ENCODE data around the gene NEFH.

DNA sequence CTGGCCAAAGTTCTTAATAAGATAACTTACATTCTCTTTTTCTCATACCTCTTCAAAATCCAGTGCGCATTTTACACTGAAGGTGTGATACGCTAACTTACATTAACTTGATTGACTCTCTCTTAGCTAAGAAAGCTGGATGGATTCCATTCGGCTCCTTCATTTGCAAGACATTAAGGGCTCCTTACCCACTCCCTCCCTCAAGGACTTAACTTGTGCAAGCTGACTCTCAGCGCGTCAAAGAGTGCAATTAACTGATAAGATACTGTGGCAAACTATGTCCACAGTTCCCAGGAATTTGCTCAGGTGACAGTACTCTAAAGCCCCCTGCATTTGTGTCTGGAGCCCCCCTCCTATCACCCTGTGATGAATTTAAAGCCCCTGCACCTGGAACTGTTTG lies 48.0 kb upstream of the NEFH start:
- TF ChIP-seq RAD21 (IDR thresholded peaks at IDR 0.05; ENCODE audit: low read depth) (no peak), FOXM1 (IDR thresholded peaks at IDR 0.05; ENCODE audit: borderline replicate concordance, low read depth) (no peak), MAX (IDR thresholded peaks at IDR 0.05) (no peak), TAF1 (IDR thresholded peaks at IDR 0.05; ENCODE audit: low read depth) (no peak), EP300 (IDR thresholded peaks at IDR 0.05; ENCODE audit: borderline replicate concordance) (no peak), NFIC (IDR thresholded peaks at IDR 0.05) (no peak)
- TF ChIP-seq, protein P1, sequence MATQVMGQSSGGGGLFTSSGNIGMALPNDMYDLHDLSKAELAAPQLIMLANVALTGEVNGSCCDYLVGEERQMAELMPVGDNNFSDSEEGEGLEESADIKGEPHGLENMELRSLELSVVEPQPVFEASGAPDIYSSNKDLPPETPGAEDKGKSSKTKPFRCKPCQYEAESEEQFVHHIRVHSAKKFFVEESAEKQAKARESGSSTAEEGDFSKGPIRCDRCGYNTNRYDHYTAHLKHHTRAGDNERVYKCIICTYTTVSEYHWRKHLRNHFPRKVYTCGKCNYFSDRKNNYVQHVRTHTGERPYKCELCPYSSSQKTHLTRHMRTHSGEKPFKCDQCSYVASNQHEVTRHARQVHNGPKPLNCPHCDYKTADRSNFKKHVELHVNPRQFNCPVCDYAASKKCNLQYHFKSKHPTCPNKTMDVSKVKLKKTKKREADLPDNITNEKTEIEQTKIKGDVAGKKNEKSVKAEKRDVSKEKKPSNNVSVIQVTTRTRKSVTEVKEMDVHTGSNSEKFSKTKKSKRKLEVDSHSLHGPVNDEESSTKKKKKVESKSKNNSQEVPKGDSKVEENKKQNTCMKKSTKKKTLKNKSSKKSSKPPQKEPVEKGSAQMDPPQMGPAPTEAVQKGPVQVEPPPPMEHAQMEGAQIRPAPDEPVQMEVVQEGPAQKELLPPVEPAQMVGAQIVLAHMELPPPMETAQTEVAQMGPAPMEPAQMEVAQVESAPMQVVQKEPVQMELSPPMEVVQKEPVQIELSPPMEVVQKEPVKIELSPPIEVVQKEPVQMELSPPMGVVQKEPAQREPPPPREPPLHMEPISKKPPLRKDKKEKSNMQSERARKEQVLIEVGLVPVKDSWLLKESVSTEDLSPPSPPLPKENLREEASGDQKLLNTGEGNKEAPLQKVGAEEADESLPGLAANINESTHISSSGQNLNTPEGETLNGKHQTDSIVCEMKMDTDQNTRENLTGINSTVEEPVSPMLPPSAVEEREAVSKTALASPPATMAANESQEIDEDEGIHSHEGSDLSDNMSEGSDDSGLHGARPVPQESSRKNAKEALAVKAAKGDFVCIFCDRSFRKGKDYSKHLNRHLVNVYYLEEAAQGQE (IDR thresholded peaks at IDR 0.05; ENCODE audit: low read depth): no peak
